ENCODE results near the gene TPRG1.
A peak's percentile ranks its signal among the peaks of the same experiment; 100 is the strongest.
"Not testable (repeated sequence)": the region's sequence is repeated elsewhere in the genome, so short reads cannot be mapped to it uniquely, and the experiment has no call there.

The TPRG1 gene

DNA sequence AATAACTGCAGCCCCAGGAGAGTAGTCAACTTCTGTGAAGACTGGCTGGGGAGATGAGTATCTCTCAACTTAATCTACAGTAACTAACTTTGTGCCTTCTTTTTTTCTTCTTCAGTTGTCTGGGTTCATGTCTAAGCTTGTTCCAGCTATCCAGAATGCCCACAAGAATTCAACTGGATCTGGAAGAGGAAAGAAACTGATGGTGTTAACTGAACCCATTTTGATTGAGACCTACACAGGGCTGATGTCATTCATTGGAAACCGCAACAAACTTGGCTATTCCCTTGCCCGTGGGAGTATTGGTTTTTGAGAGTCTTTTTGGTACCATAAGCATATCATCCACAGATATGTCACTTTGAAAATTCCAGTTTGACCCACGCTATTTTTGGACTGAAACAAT, 148.7 kb downstream of the TPRG1 start:
- DNase-seq: no peak

GRCh38 chr3:189322339-189322738, 150.6 kb downstream of the TPRG1 start:
- DNase-seq: no peak

DNA sequence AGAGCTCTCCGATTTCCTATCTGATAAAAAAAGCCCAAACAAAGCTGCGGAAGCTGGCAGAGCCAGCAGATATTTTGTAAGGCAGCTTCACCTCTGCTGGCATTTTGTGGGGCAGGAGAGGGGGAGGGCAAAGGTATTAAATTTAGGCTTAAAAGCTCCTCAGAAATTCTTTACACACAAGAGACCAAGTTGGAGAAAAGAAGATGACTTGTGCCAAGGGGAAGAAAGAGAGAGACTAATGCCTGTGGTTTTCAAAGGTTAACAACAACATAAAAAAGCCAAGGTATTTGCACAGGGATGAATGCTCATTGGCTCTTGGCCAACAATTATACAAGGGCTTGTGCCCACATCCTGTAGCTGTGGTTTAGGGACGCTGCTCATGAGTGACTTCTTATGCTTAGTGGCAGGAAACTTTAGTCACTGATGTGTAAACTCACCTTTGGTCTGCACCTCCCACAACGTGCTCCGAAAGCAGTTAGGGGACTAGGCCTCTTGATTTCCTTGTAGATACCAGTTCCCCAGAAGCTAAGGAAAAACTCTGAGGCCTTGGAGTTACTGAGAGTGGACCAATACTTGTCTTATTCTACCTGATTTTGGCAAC, 152.9 kb downstream of the TPRG1 start:
- peak; percentile 65 for DNase-seq

- no peak for DNase-seq
Measured at GRCh38 chr3:189325454-189325853, 153.7 kb downstream of the TPRG1 start.

GRCh38 chr3:189329630-189330029, 157.9 kb downstream of the TPRG1 start:
- not testable (repeated sequence) for DNase-seq

GRCh38 chr3:189330066-189330465, 158.3 kb downstream of the TPRG1 start:
- DNase-seq: no peak

DNA sequence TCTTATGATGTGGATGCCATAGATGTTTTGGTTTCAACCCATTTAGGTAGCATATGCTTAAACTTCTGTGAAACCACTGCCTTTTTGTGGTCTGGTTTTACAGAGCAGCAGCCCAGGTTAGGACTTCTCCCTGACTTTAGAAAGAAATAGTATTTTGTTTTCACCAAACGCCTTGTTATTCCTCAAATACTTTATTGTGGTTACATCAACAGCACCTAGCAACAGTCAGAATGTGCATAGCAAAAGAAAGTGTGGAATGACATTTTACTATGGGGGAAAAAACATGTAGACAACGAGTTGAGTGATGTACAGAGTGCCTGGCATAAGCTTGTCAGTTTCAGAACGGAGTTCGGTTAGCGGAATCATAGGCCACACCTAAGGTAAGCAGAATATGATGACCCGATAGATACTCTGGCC, 159.2 kb downstream of the TPRG1 start:
- DNase-seq: no peak

DNA sequence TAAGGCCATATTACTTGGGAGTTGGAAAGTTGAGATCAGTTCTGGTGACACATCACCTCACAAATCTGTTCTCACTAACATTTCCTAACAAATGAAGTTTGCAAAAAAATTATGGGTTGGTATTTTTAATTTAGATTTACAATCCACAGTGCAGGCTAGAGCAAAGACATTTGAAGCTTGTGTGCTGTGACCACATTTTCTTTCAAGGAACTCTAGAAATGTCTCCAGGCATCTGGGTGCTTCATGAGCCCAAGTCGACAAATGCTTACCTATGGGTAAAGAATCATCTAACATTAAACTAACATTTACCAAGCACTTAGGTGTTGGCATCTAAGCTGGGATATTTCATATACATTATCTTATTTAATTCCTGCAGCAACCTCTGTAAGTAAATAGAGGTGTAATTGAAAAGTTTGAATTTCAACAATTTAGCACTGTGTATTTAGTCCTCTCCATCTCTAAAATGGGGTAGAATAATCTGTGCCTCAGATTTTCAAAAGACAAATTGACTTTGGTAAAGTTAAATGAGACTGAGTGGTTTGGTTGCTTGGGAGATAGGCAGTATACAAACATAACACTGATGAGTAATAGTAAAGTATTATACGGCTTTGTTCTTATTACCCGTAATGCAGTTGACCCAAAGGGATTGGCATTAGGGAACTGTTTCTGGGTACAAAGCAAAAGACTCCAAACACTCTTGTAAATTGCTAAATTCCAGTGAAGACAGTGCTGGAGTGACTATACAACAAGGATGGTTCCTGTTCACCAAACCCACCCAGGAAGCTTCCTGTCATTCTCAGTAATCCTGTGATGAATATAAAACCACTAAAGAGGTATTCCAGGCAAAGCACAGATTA, 162.5 kb downstream of the TPRG1 start:
- DNase-seq: no peak

DNA sequence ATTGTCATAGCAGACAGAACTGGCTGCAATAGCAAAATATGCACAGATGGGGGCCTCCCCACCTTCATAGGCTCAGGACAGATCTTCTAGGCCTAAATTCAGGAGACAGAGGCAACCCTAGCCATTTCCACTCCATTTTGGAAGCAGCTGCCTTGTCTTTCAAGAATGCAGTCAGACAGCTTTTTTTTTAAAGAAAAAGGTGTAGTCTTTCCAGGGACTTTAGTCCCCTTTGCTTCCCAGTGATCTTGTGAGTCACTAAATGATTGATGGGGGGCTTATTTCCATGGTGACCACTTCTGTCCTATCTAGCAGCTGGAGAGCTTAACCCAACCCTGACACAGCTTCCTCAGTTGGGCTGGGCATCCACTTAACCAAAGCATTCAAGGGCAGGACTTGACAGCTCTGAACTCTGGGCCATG, 165.9 kb downstream of the TPRG1 start:
- no peak for DNase-seq

DNA sequence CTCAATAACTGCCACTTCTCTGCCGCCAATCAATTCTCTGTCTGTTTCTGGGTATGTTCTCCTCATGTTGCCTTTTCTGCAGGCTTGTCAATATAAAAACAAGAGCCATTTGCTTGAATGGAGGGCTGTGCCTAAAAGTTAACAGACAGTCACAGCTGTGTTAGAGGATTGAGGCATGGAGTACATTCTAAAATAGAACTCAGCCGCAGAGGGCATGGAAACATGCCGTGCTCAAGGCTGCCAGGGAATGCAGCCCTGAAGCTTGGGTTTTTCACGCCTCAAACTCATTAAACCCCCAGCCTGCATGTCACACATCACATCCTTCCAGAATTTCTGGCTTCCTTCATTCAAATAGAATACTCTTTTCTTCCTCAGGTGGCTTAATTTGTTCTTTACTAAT, 166.6 kb downstream of the TPRG1 start:
- no peak for DNase-seq

DNA sequence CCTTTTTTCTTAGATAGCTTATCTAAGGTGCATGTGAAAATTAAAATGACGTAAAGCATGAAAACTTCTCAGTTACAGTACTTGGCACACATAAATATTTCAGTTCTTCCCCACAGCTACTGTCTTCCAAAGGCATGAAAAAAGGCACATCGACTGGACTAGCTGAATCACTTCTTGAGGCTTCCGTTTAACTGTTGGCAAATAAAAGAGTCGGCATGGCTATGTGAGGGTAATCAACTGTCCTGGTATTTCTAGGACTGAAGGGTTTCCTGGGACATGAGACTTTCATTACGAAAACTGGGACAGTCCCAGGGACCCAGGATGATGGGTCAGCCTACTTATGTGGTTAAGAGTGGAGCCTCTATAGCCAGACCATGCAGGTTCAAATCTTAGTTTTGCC, 168.2 kb downstream of the TPRG1 start:
- DNase-seq: no peak

- DNase-seq: no peak
Measured at GRCh38 chr3:189340680-189341460, 169.1 kb downstream of the TPRG1 start.

DNA sequence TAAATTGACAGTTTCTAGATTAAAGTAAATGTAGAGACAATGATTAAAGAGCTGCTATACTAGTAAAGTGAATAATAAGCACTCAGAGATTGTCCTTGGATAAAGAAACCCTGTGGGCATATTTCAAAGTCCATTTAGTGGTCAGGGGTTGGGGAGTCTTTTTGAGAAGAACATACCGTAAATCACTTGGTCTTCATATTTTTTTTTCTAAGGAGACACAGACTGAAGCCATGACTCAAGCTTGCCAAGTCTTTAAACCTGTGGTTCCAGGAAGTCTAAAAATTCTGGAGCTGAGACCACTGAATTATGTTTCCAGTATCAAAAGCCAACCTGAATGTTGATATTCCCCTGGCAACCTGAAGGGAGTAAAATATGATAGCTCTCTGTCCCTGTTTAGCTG, 171.0 kb downstream of the TPRG1 start:
- DNase-seq: no peak

- DNase-seq: no peak
Measured at GRCh38 chr3:189344996-189345395, 173.2 kb downstream of the TPRG1 start.

DNA sequence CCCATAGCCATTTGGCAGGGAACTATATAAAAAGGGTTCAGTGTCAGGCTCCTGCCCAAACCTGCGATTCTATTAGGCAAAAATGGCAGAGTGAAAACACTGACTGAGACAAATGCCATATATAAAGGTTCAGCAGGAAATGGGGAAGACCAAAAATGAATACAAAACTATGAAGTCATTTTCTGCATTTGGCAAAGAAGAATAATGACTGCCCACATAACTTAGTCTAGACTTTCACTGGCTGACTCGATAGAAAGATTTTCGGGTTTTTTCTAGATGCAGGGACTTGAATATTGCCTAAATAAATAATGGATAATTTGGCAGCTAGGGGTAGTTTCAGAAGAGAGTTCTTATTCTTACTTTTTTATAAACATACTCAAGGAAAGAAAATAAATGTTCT, 178.0 kb downstream of the TPRG1 start:
- DNase-seq: no peak

DNA sequence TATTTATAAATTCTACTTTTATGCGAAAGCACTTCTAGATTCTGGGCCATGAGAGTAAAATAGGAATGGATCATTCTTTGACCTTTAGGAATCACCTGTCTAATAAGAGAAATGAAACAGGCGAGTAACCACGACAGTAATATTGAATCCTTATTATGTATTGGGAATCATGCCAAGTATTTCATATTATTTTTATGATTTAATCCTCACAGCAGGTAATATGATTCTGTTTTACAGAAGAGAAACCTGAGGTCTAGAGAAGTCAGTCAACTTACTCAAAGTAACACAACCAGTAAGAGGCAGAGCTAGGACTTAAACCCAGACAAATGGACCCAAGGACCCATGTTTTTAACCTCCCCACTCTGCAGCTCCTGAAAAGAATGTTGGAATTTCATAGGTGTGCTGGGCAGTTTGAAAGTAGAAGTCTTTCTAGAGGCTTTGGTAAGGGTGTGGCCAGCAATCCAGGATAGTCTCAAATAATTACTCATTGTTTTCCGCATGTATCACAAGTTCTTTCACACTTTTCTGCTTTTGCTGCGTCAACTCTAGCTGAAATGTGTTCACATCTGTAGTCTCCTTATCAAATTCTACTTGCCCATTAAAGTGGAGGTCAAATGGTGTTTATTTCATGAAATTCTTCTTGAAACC, 181.7 kb downstream of the TPRG1 start:
- DNase-seq: no peak

DNA sequence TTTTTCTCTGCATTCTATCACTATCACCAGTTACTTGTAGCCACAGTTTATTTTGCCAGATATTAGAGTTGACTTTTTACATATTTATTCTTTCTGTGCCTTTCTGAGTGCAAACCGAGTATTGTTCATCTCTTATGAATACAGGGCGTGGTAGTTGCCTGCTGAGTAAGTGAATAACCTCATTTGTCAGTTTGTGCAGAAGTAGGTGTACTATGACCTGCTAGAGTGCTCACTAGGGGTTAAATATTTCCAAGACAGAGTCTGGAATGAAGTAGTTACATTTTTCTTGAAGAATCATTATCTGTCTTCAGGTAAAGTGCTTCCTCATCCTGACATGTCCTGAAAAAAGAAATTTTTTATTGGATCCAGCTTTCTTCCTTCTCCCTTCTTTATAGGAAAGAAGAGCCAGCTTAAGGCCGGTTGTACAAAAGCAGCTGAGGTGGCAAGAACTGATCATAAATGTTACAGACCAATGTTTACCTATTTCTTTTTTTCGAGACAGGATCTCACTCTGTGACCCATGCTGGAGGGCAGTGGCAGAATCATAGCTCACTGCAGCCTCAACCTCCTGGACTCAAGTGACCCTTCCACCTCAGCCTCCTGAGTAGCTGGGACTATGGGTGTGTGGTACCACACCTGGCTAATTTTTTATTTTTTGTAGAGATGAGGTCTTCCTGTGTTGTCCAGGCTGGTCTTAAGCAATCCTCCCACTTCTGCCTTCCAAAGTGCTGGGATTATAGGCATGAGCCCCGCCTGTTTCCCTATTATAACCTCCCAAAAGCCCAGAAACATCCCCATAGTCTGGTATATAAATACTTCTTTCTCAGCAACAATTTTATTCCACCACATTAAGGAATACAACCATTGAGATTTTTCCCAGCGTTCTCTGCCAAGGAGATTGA, 182.5 kb downstream of the TPRG1 start:
- DNase-seq: no peak

DNA sequence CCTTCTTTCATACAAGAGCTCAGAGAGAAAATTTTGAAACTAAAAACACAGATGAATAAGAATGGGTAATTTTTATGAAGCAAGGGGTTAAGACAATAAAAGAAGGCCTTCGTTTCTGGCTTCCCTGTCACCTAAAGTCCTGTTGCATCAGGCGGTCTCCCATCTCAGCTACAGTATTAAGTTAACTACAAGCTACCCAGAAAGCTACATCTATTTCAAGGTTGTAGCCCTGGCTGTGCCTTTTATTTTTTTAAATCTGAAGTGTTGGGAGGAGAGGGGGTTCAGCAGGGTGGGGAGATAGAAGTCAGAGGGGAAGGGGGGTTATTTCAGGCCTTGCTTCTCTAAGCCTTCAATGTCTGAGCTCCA, 183.3 kb downstream of the TPRG1 start:
- no peak for DNase-seq

- DNase-seq: peak; percentile 16
Measured at GRCh38 chr3:189355481-189356201, 183.9 kb downstream of the TPRG1 start.

DNA sequence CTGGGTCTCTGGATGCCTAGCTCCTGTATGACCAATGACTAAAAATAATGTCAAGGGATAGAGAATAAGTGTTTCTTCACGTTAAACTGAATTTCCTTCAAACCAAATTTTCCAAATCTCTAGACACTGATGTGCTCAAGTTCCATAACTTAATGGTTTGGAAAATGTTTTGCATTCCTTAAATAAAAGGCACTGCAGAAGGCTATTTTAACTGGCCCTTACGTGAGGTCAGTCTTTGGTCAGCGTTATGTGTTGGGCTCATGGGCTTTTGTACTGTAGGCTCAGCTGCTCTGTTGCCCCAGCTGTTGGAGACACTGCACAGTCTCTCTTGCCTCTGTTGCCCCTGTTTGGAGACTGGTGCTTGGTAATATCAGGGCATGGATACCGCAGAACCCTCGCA, 188.5 kb downstream of the TPRG1 start:
- no peak for DNase-seq

GRCh38 chr3:189361103-189361835, 189.5 kb downstream of the TPRG1 start:
- no peak for DNase-seq
